Osteoblast (primary cell): ENCODE measurements around the gene GLUD2. TPM values are rescaled to one million over a fixed set of nuclear protein-coding genes. Genes with fewer than 3 reads are reported as not detected.

Source experiments
- DNase-seq: peaks from one replicate; pipeline ENCODE4 v3.0.0; 2011; ENCODE audit warnings: low spot score, mixed read lengths; ENCODE audit not compliant: insufficient read length; ENCODE audit errors: missing footprints
- H2AFZ ChIP-seq: 2 replicates; pipeline ENCODE4 v1.6.0; 2011; ENCODE audit warnings: mild to moderate bottlenecking, low read length
- H3K27ac ChIP-seq: 2 replicates; pipeline ENCODE4 v1.5.1; 2011; ENCODE audit warnings: mild to moderate bottlenecking, low read depth, low read length, moderate library complexity
- H3K27me3 ChIP-seq: 2 replicates; pipeline ENCODE4 v1.6.0; 2012; ENCODE audit warnings: mild to moderate bottlenecking, control low read depth, inconsistent platforms, low read length, moderate library complexity; ENCODE audit not compliant: insufficient read depth
- H3K36me3 ChIP-seq: 2 replicates; pipeline ENCODE4 v1.5.1; 2011; ENCODE audit warnings: mild to moderate bottlenecking, low read length, control low read depth, moderate library complexity; ENCODE audit not compliant: insufficient read depth
- H3K4me1 ChIP-seq: 2 replicates; pipeline ENCODE4 v1.5.1; 2011; ENCODE audit warnings: mild to moderate bottlenecking, low read length, control low read depth, moderate library complexity; ENCODE audit not compliant: insufficient read depth
- H3K4me2 ChIP-seq: 2 replicates; pipeline ENCODE4 v1.6.0; 2011; ENCODE audit warnings: mild to moderate bottlenecking, low read length; ENCODE audit not compliant: insufficient read depth
- H3K4me3 ChIP-seq: fragments of 200-600 bp; sonication (generic); 3 replicates; pipeline ENCODE4 v1.5.1; 2012; ENCODE audit warnings: mild to moderate bottlenecking, low read length, inconsistent platforms; ENCODE audit not compliant: insufficient read depth
- H3K79me2 ChIP-seq: 2 replicates; pipeline ENCODE4 v1.6.0; 2012; ENCODE audit warnings: mild to moderate bottlenecking, low read length, control low read depth, inconsistent platforms; ENCODE audit not compliant: insufficient read depth
- H3K9me3 ChIP-seq: 2 replicates; pipeline ENCODE4 v1.5.1; 2011; ENCODE audit warnings: low read depth, low read length, control low read depth
- H4K20me1 ChIP-seq: 2 replicates; pipeline ENCODE4 v1.6.0; 2012; ENCODE audit warnings: mild to moderate bottlenecking, low read length, control low read depth; ENCODE audit not compliant: insufficient read depth
- CTCF ChIP-seq: IDR thresholded peaks from 2 replicates; pipeline ENCODE4 v1.5.1; 2011; ENCODE audit warnings: mild to moderate bottlenecking, low read depth, low read length, moderate library complexity; ENCODE audit errors: extremely low read depth
- total RNA-seq: library from RNA; depleted of rRNA; stranded (reverse); fragments of >200 nt; gene quantifications from 2 replicates; pipeline ENCODE4 v1.2.3, GENCODE V29; 2012

GLUD2 gene
- total RNA-seq, 1 donor: 1.8 TPM

GRCh38 chrX:121036137-121036536, 11.3 kb upstream of the GLUD2 start:
- no peaks in the 10 kb centered on the region for H3K9me3 ChIP-seq
- H3K36me3 ChIP-seq: no peaks in the 10 kb centered on the region
- no peaks in the 10 kb centered on the region for H3K79me2 ChIP-seq
- H3K4me1 ChIP-seq: no peaks in the 10 kb centered on the region
- H3K27ac ChIP-seq: no peak overlapping the region
- no peak for TF ChIP-seq CTCF
- H3K4me3 ChIP-seq: no peak overlapping the region
- H2AFZ ChIP-seq: no peak overlapping the region
- H3K27me3 ChIP-seq: no peaks in the 10 kb centered on the region
- no peaks in the 10 kb centered on the region for H4K20me1 ChIP-seq
- H3K4me2 ChIP-seq: no peak overlapping the region
- no peak for DNase-seq

GRCh38 chrX:121036951-121037350, 10.5 kb upstream of the GLUD2 start:
- no peak overlapping the region for H3K27ac ChIP-seq
- H3K4me1 ChIP-seq: no peaks in the 10 kb centered on the region
- TF ChIP-seq CTCF: no peak
- no peaks in the 10 kb centered on the region for H3K9me3 ChIP-seq
- H3K79me2 ChIP-seq: no peaks in the 10 kb centered on the region
- no peak for DNase-seq
- no peak overlapping the region for H3K4me3 ChIP-seq
- no peaks in the 10 kb centered on the region for H3K36me3 ChIP-seq
- no peak overlapping the region for H2AFZ ChIP-seq
- no peak overlapping the region for H3K4me2 ChIP-seq
- H4K20me1 ChIP-seq: no peaks in the 10 kb centered on the region
- no peaks in the 10 kb centered on the region for H3K27me3 ChIP-seq

- Histone ChIP-seq H3K9me3 (no peaks in the 10 kb centered on the region), H4K20me1 (no peaks in the 10 kb centered on the region), H3K4me1 (no peaks in the 10 kb centered on the region), H3K4me3 (no peak overlapping the region), H3K27me3 (no peaks in the 10 kb centered on the region), H3K4me2 (no peak overlapping the region), H3K27ac (no peak overlapping the region), H2AFZ (no peak overlapping the region), H3K79me2 (no peaks in the 10 kb centered on the region), H3K36me3 (no peaks in the 10 kb centered on the region)
- DNase-seq: no peak
- TF ChIP-seq CTCF: no peak
Observed at GRCh38 chrX:121050781-121051180, 3.4 kb downstream of the GLUD2 start.

GRCh38 chrX:121052122-121052521, 4.7 kb downstream of the GLUD2 start:
- no peaks in the 10 kb centered on the region for H3K27me3 ChIP-seq
- DNase-seq: no peak
- H3K79me2 ChIP-seq: no peaks in the 10 kb centered on the region
- no peaks in the 10 kb centered on the region for H3K9me3 ChIP-seq
- no peak overlapping the region for H3K4me2 ChIP-seq
- no peaks in the 10 kb centered on the region for H4K20me1 ChIP-seq
- H3K4me1 ChIP-seq: no peaks in the 10 kb centered on the region
- TF ChIP-seq CTCF: no peak
- no peak overlapping the region for H3K27ac ChIP-seq
- no peak overlapping the region for H3K4me3 ChIP-seq
- no peak overlapping the region for H2AFZ ChIP-seq
- no peaks in the 10 kb centered on the region for H3K36me3 ChIP-seq
